GM23338 (cell line): ENCODE data around the gene NRG3. TPM values are rescaled to one million over a fixed set of nuclear protein-coding genes. Genes with fewer than 3 reads are reported as not detected.

Source experiments
- ATAC-seq: fragments of 200-7000 bp; cut with Tn5 transposase; 3 replicates; pipeline ENCODE4 v1.9.1; 2020
- DNase-seq: peaks from one replicate; pipeline ENCODE4 v3.0.0-alpha.2; 2015; ENCODE audit warnings: low spot score
- H2AFZ ChIP-seq: fragments of 200-600 bp; sonication (generic); 2 replicates; pipeline ENCODE4 v1.8.0; 2016; ENCODE audit warnings: antibody characterized with exemption, mild to moderate bottlenecking, moderate library complexity
- H3F3A ChIP-seq: fragments of 200-600 bp; sonication (generic); replicated peaks from 2 replicates; pipeline ENCODE4 v1.8.0; 2017; ENCODE audit warnings: antibody characterized with exemption, mixed run types, low read depth
- H3K27ac ChIP-seq: fragments of 200-600 bp; sonication (generic); 2 replicates; pipeline ENCODE4 v1.6.1; 2016; ENCODE audit warnings: low read depth
- H3K27me3 ChIP-seq: fragments of 200-600 bp; sonication (generic); 2 replicates; pipeline ENCODE4 v1.8.0; 2016; ENCODE audit warnings: mild to moderate bottlenecking, mixed run types, moderate library complexity; ENCODE audit not compliant: insufficient read depth
- H3K36me3 ChIP-seq: fragments of 200-600 bp; sonication (generic); 2 replicates; pipeline ENCODE4 v1.8.0; 2016; ENCODE audit warnings: mild to moderate bottlenecking; ENCODE audit not compliant: insufficient read depth
- H3K4me1 ChIP-seq: fragments of 200-600 bp; sonication (generic); 2 replicates; pipeline ENCODE4 v1.8.0; 2016; ENCODE audit warnings: mild to moderate bottlenecking, moderate library complexity; ENCODE audit not compliant: insufficient read depth
- H3K4me2 ChIP-seq: fragments of 200-600 bp; sonication (generic); 2 replicates; pipeline ENCODE4 v1.7.1; 2017; ENCODE audit warnings: mixed run types
- H3K4me3 ChIP-seq: fragments of 200-600 bp; sonication (generic); 2 replicates; pipeline ENCODE4 v1.6.1; 2016; ENCODE audit warnings: mixed run types
- H3K79me2 ChIP-seq: fragments of 200-600 bp; sonication (generic); replicated peaks from 2 replicates; pipeline ENCODE4 v1.8.0; 2017; ENCODE audit warnings: mild to moderate bottlenecking; ENCODE audit not compliant: insufficient read depth
- H3K9me2 ChIP-seq: fragments of 200-600 bp; sonication (generic); 2 replicates; pipeline ENCODE4 v1.8.0; 2017; ENCODE audit not compliant: insufficient read depth
- H4K20me1 ChIP-seq: fragments of 200-600 bp; sonication (generic); replicated peaks from 2 replicates; pipeline ENCODE4 v1.8.0; 2017; ENCODE audit warnings: mild to moderate bottlenecking; ENCODE audit not compliant: insufficient read depth
- H3K27ac Mint-ChIP-seq: 2 replicates; pipeline ENCODE4 v1.8.0; 2020; ENCODE audit warnings: inconsistent platforms, mild to moderate bottlenecking, moderate library complexity, mixed read lengths
- H3K27me3 Mint-ChIP-seq: 3 replicates; pipeline ENCODE4 v1.8.0; 2022; ENCODE audit warnings: low read depth, mild to moderate bottlenecking, moderate library complexity, mixed read lengths, inconsistent platforms; ENCODE audit not compliant: insufficient read depth, poor library complexity
- H3K36me3 Mint-ChIP-seq: 3 replicates; pipeline ENCODE4 v1.8.0; 2021; ENCODE audit warnings: low read depth, mild to moderate bottlenecking, inconsistent platforms, moderate library complexity, mixed read lengths
- H3K4me1 Mint-ChIP-seq: 3 replicates; pipeline ENCODE4 v1.8.0; 2020; ENCODE audit warnings: mild to moderate bottlenecking, inconsistent platforms, mixed read lengths
- H3K4me3 Mint-ChIP-seq: 3 replicates; pipeline ENCODE4 v1.8.0; 2021; ENCODE audit warnings: moderate library complexity, mild to moderate bottlenecking, inconsistent platforms, mixed read lengths
- H3K9me3 Mint-ChIP-seq: 3 replicates; pipeline ENCODE4 v1.8.0; 2020; ENCODE audit warnings: moderate library complexity, mild to moderate bottlenecking, inconsistent platforms, mixed read lengths
- CREB1 ChIP-seq: fragments of 250-450 bp; sonication (Bioruptor Pico); IDR thresholded peaks from 2 replicates; pipeline ENCODE4 v1.5.0; 2020; ENCODE audit warnings: low read depth, mild to moderate bottlenecking, moderate library complexity
- EZH2 ChIP-seq: fragments of 200-600 bp; sonication (generic); IDR thresholded peaks from one replicate; pipeline ENCODE4 v1.8.0; 2017; ENCODE audit warnings: antibody characterized with exemption, mild to moderate bottlenecking, low read depth; ENCODE audit not compliant: unreplicated experiment
- EZH2phosphoT487 ChIP-seq: fragments of 200-600 bp; sonication (generic); IDR thresholded peaks from one replicate; pipeline ENCODE4 v1.8.1; 2018; ENCODE audit warnings: antibody characterized with exemption; ENCODE audit not compliant: unreplicated experiment
- JUNB ChIP-seq: IDR thresholded peaks from one replicate; pipeline ENCODE4 v1.6.1; 2016; ENCODE audit warnings: antibody characterized with exemption; ENCODE audit not compliant: unreplicated experiment
- NANOG ChIP-seq: IDR thresholded peaks from 2 replicates; pipeline ENCODE4 v1.6.1; 2016; ENCODE audit warnings: antibody characterized with exemption, borderline replicate concordance
- POLR2AphosphoS5 ChIP-seq: IDR thresholded peaks from 2 replicates; pipeline ENCODE4 v1.6.1; 2016; ENCODE audit warnings: antibody characterized with exemption, low read depth
- STAT1 ChIP-seq: IDR thresholded peaks from one replicate; pipeline ENCODE4 v1.6.1; 2016; ENCODE audit warnings: antibody characterized with exemption; ENCODE audit not compliant: unreplicated experiment
- ZNF114 ChIP-seq: fragments of 250-450 bp; sonication (Bioruptor Pico); IDR thresholded peaks from 2 replicates; pipeline ENCODE4 v1.5.0; 2020; ENCODE audit warnings: mild to moderate bottlenecking, moderate library complexity
- ZNF331 ChIP-seq: fragments of 250-450 bp; sonication (Bioruptor Pico); IDR thresholded peaks from 2 replicates; pipeline ENCODE4 v1.5.0; 2020; ENCODE audit warnings: low read depth, mild to moderate bottlenecking, moderate library complexity
- polyA plus RNA-seq: library from polyadenylated mRNA; unstranded; fragments of >200 nt; fragmentation: Nextera tagmentation; extraction: Ambion mirVana; gene quantifications from 2 replicates; pipeline ENCODE4 v1.2.1, GENCODE V29; 2016
- total RNA-seq: library from RNA; depleted of rRNA; stranded (reverse); fragments of >200 nt; shearing (Covaris generic); gene quantifications from 2 replicates; pipeline ENCODE4 v1.2.3, GENCODE V29; 2014
- TF ChIP-seq, protein P1 (sequence below): fragments of 250-450 bp; sonication (Bioruptor Pico); IDR thresholded peaks from 2 replicates; pipeline ENCODE4 v1.5.0; 2020; ENCODE audit warnings: mild to moderate bottlenecking, moderate library complexity
- TF ChIP-seq, protein P2 (sequence below), 2 experiments: fragments of 200-600 bp in 1 of 2; sonication (generic) in 1 of 2; conservative IDR thresholded peaks; 2 replicates each; pipeline versions ENCODE4 v1.5.1 to v1.6.1; 2016 to 2017; ENCODE audit warnings: antibody characterized with exemption in 2 of 2, low read depth in 2 of 2, mild to moderate bottlenecking in 2 of 2, moderate library complexity in 1 of 2
- TF ChIP-seq, protein P3 (sequence below): IDR thresholded peaks from 2 replicates; pipeline ENCODE4 v1.6.1; 2016; ENCODE audit warnings: antibody characterized with exemption
- TF ChIP-seq, protein P4 (sequence below): IDR thresholded peaks from one replicate; pipeline ENCODE4 v1.6.1; 2018; ENCODE audit warnings: antibody characterized with exemption; ENCODE audit not compliant: unreplicated experiment

Gene NRG3
- total and polyA plus RNA-seq, 2 experiments from 2014 or later: 1.9 to 3.9 TPM

DNA sequence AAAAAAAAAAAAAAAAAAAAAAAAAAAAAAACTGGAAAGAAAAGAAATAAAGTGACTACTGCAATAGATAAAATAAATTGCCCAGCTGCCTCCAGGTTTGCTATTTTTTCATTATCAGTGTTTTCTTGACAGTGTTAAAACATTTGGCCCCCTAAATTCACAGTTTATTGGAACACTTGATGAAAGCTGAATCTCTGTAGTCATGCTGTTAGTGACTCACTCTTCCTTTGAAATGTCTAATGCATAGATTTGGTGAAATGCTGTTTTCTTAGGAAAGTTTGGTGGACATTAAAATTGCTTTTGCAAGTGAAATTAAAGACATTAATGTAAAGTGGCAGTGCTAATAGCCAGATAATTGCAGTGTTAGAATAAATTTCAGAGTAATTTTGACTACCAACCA is 785.2 kb downstream of the NRG3 start (continued):
- TF ChIP-seq, protein P1, sequence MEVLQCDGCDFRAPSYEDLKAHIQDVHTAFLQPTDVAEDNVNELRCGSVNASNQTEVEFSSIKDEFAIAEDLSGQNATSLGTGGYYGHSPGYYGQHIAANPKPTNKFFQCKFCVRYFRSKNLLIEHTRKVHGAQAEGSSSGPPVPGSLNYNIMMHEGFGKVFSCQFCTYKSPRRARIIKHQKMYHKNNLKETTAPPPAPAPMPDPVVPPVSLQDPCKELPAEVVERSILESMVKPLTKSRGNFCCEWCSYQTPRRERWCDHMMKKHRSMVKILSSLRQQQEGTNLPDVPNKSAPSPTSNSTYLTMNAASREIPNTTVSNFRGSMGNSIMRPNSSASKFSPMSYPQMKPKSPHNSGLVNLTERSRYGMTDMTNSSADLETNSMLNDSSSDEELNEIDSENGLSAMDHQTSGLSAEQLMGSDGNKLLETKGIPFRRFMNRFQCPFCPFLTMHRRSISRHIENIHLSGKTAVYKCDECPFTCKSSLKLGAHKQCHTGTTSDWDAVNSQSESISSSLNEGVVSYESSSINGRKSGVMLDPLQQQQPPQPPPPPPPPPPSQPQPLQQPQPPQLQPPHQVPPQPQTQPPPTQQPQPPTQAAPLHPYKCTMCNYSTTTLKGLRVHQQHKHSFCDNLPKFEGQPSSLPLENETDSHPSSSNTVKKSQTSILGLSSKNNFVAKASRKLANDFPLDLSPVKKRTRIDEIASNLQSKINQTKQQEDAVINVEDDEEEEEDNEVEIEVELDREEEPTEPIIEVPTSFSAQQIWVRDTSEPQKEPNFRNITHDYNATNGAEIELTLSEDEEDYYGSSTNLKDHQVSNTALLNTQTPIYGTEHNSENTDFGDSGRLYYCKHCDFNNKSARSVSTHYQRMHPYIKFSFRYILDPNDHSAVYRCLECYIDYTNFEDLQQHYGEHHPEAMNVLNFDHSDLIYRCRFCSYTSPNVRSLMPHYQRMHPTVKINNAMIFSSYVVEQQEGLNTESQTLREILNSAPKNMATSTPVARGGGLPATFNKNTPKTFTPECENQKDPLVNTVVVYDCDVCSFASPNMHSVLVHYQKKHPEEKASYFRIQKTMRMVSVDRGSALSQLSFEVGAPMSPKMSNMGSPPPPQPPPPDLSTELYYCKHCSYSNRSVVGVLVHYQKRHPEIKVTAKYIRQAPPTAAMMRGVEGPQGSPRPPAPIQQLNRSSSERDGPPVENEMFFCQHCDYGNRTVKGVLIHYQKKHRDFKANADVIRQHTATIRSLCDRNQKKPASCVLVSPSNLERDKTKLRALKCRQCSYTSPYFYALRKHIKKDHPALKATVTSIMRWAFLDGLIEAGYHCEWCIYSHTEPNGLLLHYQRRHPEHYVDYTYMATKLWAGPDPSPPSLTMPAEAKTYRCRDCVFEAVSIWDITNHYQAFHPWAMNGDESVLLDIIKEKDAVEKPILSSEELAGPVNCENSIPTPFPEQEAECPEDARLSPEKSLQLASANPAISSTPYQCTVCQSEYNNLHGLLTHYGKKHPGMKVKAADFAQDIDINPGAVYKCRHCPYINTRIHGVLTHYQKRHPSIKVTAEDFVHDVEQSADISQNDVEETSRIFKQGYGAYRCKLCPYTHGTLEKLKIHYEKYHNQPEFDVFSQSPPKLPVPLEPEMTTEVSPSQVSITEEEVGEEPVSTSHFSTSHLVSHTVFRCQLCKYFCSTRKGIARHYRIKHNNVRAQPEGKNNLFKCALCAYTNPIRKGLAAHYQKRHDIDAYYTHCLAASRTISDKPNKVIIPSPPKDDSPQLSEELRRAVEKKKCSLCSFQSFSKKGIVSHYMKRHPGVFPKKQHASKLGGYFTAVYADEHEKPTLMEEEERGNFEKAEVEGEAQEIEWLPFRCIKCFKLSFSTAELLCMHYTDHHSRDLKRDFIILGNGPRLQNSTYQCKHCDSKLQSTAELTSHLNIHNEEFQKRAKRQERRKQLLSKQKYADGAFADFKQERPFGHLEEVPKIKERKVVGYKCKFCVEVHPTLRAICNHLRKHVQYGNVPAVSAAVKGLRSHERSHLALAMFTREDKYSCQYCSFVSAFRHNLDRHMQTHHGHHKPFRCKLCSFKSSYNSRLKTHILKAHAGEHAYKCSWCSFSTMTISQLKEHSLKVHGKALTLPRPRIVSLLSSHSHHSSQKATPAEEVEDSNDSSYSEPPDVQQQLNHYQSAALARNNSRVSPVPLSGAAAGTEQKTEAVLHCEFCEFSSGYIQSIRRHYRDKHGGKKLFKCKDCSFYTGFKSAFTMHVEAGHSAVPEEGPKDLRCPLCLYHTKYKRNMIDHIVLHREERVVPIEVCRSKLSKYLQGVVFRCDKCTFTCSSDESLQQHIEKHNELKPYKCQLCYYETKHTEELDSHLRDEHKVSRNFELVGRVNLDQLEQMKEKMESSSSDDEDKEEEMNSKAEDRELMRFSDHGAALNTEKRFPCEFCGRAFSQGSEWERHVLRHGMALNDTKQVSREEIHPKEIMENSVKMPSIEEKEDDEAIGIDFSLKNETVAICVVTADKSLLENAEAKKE (CRISPR knock-in tag): no peak
- TF ChIP-seq CREB1 (CRISPR knock-in tag): no peak
- no peak for TF ChIP-seq ZNF331 (CRISPR knock-in tag)
- no peak for TF ChIP-seq STAT1
- TF ChIP-seq, protein P2, sequence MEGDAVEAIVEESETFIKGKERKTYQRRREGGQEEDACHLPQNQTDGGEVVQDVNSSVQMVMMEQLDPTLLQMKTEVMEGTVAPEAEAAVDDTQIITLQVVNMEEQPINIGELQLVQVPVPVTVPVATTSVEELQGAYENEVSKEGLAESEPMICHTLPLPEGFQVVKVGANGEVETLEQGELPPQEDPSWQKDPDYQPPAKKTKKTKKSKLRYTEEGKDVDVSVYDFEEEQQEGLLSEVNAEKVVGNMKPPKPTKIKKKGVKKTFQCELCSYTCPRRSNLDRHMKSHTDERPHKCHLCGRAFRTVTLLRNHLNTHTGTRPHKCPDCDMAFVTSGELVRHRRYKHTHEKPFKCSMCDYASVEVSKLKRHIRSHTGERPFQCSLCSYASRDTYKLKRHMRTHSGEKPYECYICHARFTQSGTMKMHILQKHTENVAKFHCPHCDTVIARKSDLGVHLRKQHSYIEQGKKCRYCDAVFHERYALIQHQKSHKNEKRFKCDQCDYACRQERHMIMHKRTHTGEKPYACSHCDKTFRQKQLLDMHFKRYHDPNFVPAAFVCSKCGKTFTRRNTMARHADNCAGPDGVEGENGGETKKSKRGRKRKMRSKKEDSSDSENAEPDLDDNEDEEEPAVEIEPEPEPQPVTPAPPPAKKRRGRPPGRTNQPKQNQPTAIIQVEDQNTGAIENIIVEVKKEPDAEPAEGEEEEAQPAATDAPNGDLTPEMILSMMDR (conservative IDR thresholded peaks at IDR 0.05; ENCODE audit: low read depth in 2 of 2): no peak
- TF ChIP-seq EZH2phosphoT487: no peak
- no peak for TF ChIP-seq POLR2AphosphoS5
- TF ChIP-seq JUNB: no peak

DNA sequence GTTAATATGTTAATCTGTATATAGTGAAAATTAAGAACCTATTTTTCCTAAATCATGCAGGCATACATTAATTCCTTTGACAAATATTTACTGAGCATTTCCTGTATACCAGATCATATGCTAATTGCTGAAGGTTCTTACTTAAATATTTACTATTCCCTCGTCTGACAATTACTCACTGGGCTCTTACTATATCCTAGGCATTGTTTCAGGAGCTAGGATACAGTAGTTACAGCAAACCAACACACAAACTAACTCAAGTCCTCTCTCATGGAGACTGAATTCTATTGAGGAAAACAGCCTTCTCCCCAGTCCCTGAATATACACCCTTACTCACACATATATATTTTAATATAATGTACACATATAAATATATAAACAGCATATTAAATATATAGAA is 786.0 kb downstream of the NRG3 start:
- Mint-ChIP-seq H3K4me1 (peaks cover 11% of the 10 kb centered on the region), H3K4me3 (no peak overlapping the region), H3K27ac (no peak overlapping the region), H3K36me3 (no peaks in the 10 kb centered on the region), H3K9me3 (no peaks in the 10 kb centered on the region), H3K27me3 (no peaks in the 10 kb centered on the region)
- Histone ChIP-seq H3K4me1 (no peaks in the 10 kb centered on the region), H2AFZ (no peak overlapping the region), H3K79me2 (no peaks in the 10 kb centered on the region), H3K27me3 (no peaks in the 10 kb centered on the region), H3K9me2 (peaks cover 6% of the 10 kb centered on the region), H3K27ac (no peak overlapping the region), H3K36me3 (no peaks in the 10 kb centered on the region), H4K20me1 (no peaks in the 10 kb centered on the region), H3K4me2 (no peak overlapping the region), H3K4me3 (no peak overlapping the region), H3F3A (no peaks in the 10 kb centered on the region)
- ATAC-seq (no peak), DNase-seq (no peak)
- no peak for TF ChIP-seq NANOG
- TF ChIP-seq, protein P3, sequence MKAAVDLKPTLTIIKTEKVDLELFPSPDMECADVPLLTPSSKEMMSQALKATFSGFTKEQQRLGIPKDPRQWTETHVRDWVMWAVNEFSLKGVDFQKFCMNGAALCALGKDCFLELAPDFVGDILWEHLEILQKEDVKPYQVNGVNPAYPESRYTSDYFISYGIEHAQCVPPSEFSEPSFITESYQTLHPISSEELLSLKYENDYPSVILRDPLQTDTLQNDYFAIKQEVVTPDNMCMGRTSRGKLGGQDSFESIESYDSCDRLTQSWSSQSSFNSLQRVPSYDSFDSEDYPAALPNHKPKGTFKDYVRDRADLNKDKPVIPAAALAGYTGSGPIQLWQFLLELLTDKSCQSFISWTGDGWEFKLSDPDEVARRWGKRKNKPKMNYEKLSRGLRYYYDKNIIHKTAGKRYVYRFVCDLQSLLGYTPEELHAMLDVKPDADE: no peak
- no peak for TF ChIP-seq POLR2AphosphoS5
- TF ChIP-seq EZH2phosphoT487: no peak
- TF ChIP-seq ZNF114: no peak
- TF ChIP-seq ZNF331 (CRISPR knock-in tag): no peak
- TF ChIP-seq, protein P4, sequence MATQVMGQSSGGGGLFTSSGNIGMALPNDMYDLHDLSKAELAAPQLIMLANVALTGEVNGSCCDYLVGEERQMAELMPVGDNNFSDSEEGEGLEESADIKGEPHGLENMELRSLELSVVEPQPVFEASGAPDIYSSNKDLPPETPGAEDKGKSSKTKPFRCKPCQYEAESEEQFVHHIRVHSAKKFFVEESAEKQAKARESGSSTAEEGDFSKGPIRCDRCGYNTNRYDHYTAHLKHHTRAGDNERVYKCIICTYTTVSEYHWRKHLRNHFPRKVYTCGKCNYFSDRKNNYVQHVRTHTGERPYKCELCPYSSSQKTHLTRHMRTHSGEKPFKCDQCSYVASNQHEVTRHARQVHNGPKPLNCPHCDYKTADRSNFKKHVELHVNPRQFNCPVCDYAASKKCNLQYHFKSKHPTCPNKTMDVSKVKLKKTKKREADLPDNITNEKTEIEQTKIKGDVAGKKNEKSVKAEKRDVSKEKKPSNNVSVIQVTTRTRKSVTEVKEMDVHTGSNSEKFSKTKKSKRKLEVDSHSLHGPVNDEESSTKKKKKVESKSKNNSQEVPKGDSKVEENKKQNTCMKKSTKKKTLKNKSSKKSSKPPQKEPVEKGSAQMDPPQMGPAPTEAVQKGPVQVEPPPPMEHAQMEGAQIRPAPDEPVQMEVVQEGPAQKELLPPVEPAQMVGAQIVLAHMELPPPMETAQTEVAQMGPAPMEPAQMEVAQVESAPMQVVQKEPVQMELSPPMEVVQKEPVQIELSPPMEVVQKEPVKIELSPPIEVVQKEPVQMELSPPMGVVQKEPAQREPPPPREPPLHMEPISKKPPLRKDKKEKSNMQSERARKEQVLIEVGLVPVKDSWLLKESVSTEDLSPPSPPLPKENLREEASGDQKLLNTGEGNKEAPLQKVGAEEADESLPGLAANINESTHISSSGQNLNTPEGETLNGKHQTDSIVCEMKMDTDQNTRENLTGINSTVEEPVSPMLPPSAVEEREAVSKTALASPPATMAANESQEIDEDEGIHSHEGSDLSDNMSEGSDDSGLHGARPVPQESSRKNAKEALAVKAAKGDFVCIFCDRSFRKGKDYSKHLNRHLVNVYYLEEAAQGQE: no peak
- no peak for TF ChIP-seq EZH2
- TF ChIP-seq CREB1 (CRISPR knock-in tag): no peak
- no peak for TF ChIP-seq JUNB
